HEK293T (cell line): ENCODE results near the gene SLC6A5.

ENCODE experiments used
- CTCF ChIA-PET: fragments of 350-600 bp; formaldehyde crosslinking; extraction: SDS; loops from one replicate; lab custom pipeline; 2021; ENCODE audit warnings: antibody characterized with exemption, inconsistent platforms; lab: Yijun Ruan, JAX
- POLR2A ChIA-PET: fragments of 350-600 bp; formaldehyde crosslinking; extraction: SDS; loops from one replicate; lab custom pipeline; 2020; ENCODE audit warnings: antibody characterized with exemption, inconsistent platforms; lab: Yijun Ruan, JAX
- DNase-seq: peaks from one replicate; pipeline ENCODE4 v3.0.0; 2012; ENCODE audit warnings: mixed read lengths; ENCODE audit errors: extremely low spot score
- ARNT ChIP-seq: fragments of 450-650 bp; IDR thresholded peaks from 2 replicates; pipeline ENCODE4 v1.6.1; 2017; ENCODE audit warnings: mild to moderate bottlenecking
- BHLHE40 ChIP-seq: fragments of 450-650 bp; IDR thresholded peaks from 2 replicates; pipeline ENCODE4 v1.6.1; 2016; ENCODE audit warnings: mild to moderate bottlenecking, moderate library complexity, borderline replicate concordance
- CTBP1 ChIP-seq: fragments of 450-650 bp; IDR thresholded peaks from 2 replicates; pipeline ENCODE4 v1.6.1; 2016; ENCODE audit warnings: borderline replicate concordance
- ELF4 ChIP-seq: fragments of 450-650 bp; IDR thresholded peaks from 2 replicates; pipeline ENCODE4 v1.6.1; 2017; ENCODE audit warnings: antibody characterized with exemption
- FOXA1 ChIP-seq: fragments of 450-650 bp; IDR thresholded peaks from 2 replicates; pipeline ENCODE4 v1.6.1; 2016; ENCODE audit warnings: mild to moderate bottlenecking
- FOXK2 ChIP-seq: fragments of 450-650 bp; IDR thresholded peaks from 2 replicates; pipeline ENCODE4 v1.6.1; 2016; ENCODE audit warnings: mild to moderate bottlenecking
- FOXM1 ChIP-seq: fragments of 450-650 bp; IDR thresholded peaks from 2 replicates; pipeline ENCODE4 v1.6.1; 2017; ENCODE audit warnings: mild to moderate bottlenecking, borderline replicate concordance
- HDGF ChIP-seq: fragments of 450-650 bp; IDR thresholded peaks from 2 replicates; pipeline ENCODE4 v1.6.1; 2017; ENCODE audit warnings: antibody characterized with exemption, borderline replicate concordance
- L3MBTL2 ChIP-seq: fragments of 450-650 bp; conservative IDR thresholded peaks from 2 replicates; pipeline ENCODE4 v1.6.1; 2016; ENCODE audit warnings: mild to moderate bottlenecking
- LEF1 ChIP-seq: fragments of 450-650 bp; IDR thresholded peaks from 2 replicates; pipeline ENCODE4 v1.6.1; 2017; ENCODE audit warnings: mild to moderate bottlenecking, borderline replicate concordance
- NFRKB ChIP-seq: fragments of 450-650 bp; IDR thresholded peaks from 2 replicates; pipeline ENCODE4 v1.6.1; 2016; ENCODE audit warnings: mild to moderate bottlenecking, moderate library complexity
- PKNOX1 ChIP-seq: fragments of 450-650 bp; IDR thresholded peaks from 2 replicates; pipeline ENCODE4 v1.6.1; 2016
- SP1 ChIP-seq: fragments of 450-650 bp; IDR thresholded peaks from 2 replicates; pipeline ENCODE4 v1.6.1; 2017
- SUZ12 ChIP-seq: fragments of 450-650 bp; IDR thresholded peaks from 2 replicates; pipeline ENCODE4 v1.6.1; 2016; ENCODE audit warnings: mild to moderate bottlenecking
- TARDBP ChIP-seq: fragments of 450-650 bp; IDR thresholded peaks from 2 replicates; pipeline ENCODE4 v1.6.1; 2016
- ZNF384 ChIP-seq: fragments of 450-650 bp; IDR thresholded peaks from 2 replicates; pipeline ENCODE4 v1.6.1; 2016

The SLC6A5 gene

GRCh38 chr11:20601221-20601914 lies 2.0 kb downstream of the SLC6A5 start:
- CTCF ChIA-PET: interaction anchor here (0.7 to 2.6 kb wide), 2 partner anchors 9 to 204 kb away, joined by 3 to 10 read pairs; no protein-coding TSS in a partner anchor
- POLR2A ChIA-PET: no interaction called here
- TF ChIP-seq ARNT (no peak), FOXK2 (no peak), HDGF (no peak), SP1 (no peak), CTBP1 (no peak), BHLHE40 (no peak), ZNF384 (no peak), TARDBP (no peak), LEF1 (no peak), L3MBTL2 (no peak), FOXM1 (no peak), FOXA1 (no peak), PKNOX1 (no peak), NFRKB (no peak), ELF4 (no peak), SUZ12 (no peak)
- DNase-seq: no peak

DNA sequence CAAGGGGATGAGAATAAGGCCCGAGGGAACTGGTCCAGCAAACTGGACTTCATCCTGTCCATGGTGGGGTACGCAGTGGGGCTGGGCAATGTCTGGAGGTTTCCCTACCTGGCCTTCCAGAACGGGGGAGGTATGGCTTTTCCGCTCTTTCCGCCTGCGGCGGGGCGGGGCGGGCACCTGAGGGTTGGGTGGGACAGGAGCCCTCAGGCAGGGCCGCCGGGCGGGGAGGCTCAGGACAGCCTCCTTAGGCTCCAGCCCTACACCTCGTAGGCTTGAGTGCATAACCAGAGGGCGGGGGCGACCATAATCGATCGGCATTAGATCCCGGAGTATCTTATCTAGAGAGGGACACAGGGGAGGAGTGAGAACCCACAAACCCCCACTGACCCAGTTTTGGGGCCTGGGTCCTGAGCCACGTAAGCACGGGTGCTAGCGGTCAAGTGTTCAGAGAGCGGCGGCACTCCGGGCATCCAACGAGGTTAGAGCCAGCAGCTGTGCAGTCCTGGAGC lies 4.9 kb downstream of the SLC6A5 start:
- CTCF ChIA-PET: no interaction called here
- no peak for TF ChIP-seq FOXK2
- no peak for DNase-seq
- POLR2A ChIA-PET: no interaction called here

DNA sequence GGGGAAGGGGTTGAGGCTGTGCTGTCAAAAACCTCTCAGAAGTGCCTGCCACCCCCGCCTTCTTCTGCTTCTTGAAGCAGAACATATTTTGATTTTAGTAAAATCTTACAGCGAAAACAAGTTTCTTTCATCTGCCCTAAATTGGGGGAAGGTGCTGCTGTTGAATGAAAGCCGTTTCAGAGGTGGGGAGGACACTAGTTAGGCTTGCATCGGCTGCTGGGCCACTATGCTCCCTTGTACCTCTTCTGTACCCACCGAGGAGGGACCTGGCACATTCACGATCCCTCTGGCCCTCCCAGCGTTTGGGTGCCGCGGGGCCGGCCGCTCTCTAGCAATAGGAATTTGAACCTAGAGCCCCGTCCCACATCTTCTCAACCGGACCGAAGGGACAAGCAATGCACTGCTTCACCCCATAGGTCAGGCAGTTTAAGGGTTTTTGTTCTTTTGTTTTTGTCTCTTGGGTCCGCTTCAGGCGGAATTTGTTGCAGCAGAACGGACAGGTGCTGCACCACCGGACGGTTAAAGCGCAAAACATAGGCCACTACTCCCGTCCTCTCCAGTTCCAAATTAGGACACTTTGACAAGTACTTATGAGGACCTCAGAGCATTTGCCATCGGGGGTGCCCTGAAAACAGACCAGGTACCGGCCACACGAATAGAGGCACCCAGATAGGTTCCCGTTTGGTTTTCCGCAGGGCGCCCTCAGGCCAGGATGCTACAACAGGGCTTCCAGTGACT lies 5.6 kb downstream of the SLC6A5 start:
- POLR2A ChIA-PET: no interaction called here

GRCh38 chr11:20605602-20606091 lies 6.2 kb downstream of the SLC6A5 start:
- ChIA-PET CTCF (no interaction called here), POLR2A (no interaction called here)
- DNase-seq: no peak
- TF ChIP-seq TARDBP (no peak), L3MBTL2 (no peak), ARNT (no peak), NFRKB (no peak), PKNOX1 (no peak), FOXA1 (no peak), FOXM1 (no peak), HDGF (no peak), SP1 (no peak), CTBP1 (no peak), ZNF384 (no peak), BHLHE40 (no peak), LEF1 (no peak), SUZ12 (no peak), FOXK2 (no peak), ELF4 (no peak)

More for the DNA sequence above, 5.6 kb downstream of the SLC6A5 start:
- TF ChIP-seq FOXM1 (no peak), CTBP1 (no peak), SP1 (no peak), NFRKB (no peak), ELF4 (no peak), ZNF384 (no peak), L3MBTL2 (no peak), ARNT (no peak), PKNOX1 (no peak), HDGF (no peak)
- CTCF ChIA-PET: no interaction called here
- no peak for DNase-seq

- POLR2A ChIA-PET: interaction anchor here (0.7 kb wide), 1 partner anchor 26 kb away, joined by 3 read pairs; no protein-coding TSS in a partner anchor
- CTCF ChIA-PET: interaction anchor here (0.7 to 1.5 kb wide), 3 partner anchors 47 to 567 kb away, joined by 4 to 10 read pairs (median 9); no protein-coding TSS in a partner anchor
- TF ChIP-seq SUZ12 (no peak), L3MBTL2 (no peak), ELF4 (no peak), FOXK2 (no peak), LEF1 (no peak), ARNT (no peak), PKNOX1 (no peak), NFRKB (no peak), BHLHE40 (no peak), SP1 (no peak), TARDBP (no peak), FOXM1 (no peak), HDGF (no peak), CTBP1 (no peak), FOXA1 (no peak), ZNF384 (no peak)
- no peak for DNase-seq
These were observed 9.5 kb downstream of the SLC6A5 start for GRCh38 chr11:20608934-20609333.
